Hepatocyte (in vitro differentiated cells): ENCODE data around the gene CLCN7. TPM values are rescaled to one million over a fixed set of nuclear protein-coding genes. Genes with fewer than 3 reads are reported as not detected.

Experiments
- DNase-seq: peaks from one replicate; pipeline ENCODE4 v3.0.0-alpha.2; 2016; ENCODE audit warnings: low spot score
- H2AFZ ChIP-seq: fragments of 200-600 bp; sonication (generic); 2 replicates; pipeline ENCODE4 v1.6.0; 2016; ENCODE audit warnings: antibody characterized with exemption, mild to moderate bottlenecking
- H3K27ac ChIP-seq: fragments of 200-600 bp; sonication (generic); 2 replicates; pipeline ENCODE4 v1.5.1; 2016; ENCODE audit warnings: mild to moderate bottlenecking
- H3K27me3 ChIP-seq: fragments of 200-600 bp; sonication (generic); 2 replicates; pipeline ENCODE4 v1.6.1; 2016
- H3K36me3 ChIP-seq: fragments of 200-600 bp; sonication (generic); replicated peaks from 2 replicates; pipeline ENCODE4 v1.5.1; 2016; ENCODE audit warnings: low read depth; ENCODE audit not compliant: insufficient read depth
- H3K4me1 ChIP-seq: fragments of 200-600 bp; sonication (generic); 2 replicates; pipeline ENCODE4 v1.5.1; 2016; ENCODE audit warnings: mild to moderate bottlenecking, moderate library complexity; ENCODE audit not compliant: insufficient read depth
- H3K4me2 ChIP-seq: fragments of 200-600 bp; sonication (generic); 2 replicates; pipeline ENCODE4 v1.6.0; 2016
- H3K4me3 ChIP-seq: fragments of 200-600 bp; sonication (generic); 2 replicates; pipeline ENCODE4 v1.5.1; 2016; ENCODE audit warnings: mild to moderate bottlenecking
- H3K79me2 ChIP-seq: fragments of 200-600 bp; sonication (generic); 2 replicates; pipeline ENCODE4 v1.6.0; 2017; ENCODE audit warnings: mild to moderate bottlenecking
- H3K9me2 ChIP-seq: fragments of 200-600 bp; sonication (generic); replicated peaks from 2 replicates; pipeline ENCODE4 v1.6.0; 2017; ENCODE audit warnings: mild to moderate bottlenecking; ENCODE audit not compliant: insufficient read depth
- H3K9me3 ChIP-seq: fragments of 200-600 bp; sonication (generic); 2 replicates; pipeline ENCODE4 v1.5.1; 2016; ENCODE audit warnings: low read depth, mild to moderate bottlenecking
- H4K20me1 ChIP-seq: fragments of 200-600 bp; sonication (generic); 2 replicates; pipeline ENCODE4 v1.6.0; 2016; ENCODE audit warnings: mild to moderate bottlenecking; ENCODE audit not compliant: insufficient read depth, poor library complexity, severe bottlenecking
- CTCF ChIP-seq: fragments of 200-600 bp; sonication (generic); IDR thresholded peaks from 2 replicates; pipeline ENCODE4 v1.5.1; 2016; ENCODE audit warnings: antibody characterized with exemption, mild to moderate bottlenecking; ENCODE audit not compliant: poor library complexity
- EZH2 ChIP-seq: fragments of 200-600 bp; sonication (generic); IDR thresholded peaks from 2 replicates; pipeline ENCODE4 v1.6.1; 2016; ENCODE audit warnings: antibody characterized with exemption, mild to moderate bottlenecking, borderline replicate concordance
- EZH2phosphoT487 ChIP-seq: fragments of 200-600 bp; sonication (generic); IDR thresholded peaks from one replicate; pipeline ENCODE4 v1.6.1; 2018; ENCODE audit warnings: antibody characterized with exemption, mild to moderate bottlenecking, low read depth, moderate library complexity; ENCODE audit not compliant: unreplicated experiment, severe bottlenecking
- WGBS: methylation state at CpG from one replicate; pipeline ENCODE4 v1.1.6; 2016; ENCODE audit warnings: low lambda C conversion rate; ENCODE audit errors: missing lambda C conversion rate; 5-methylcytosine and 5-hydroxymethylcytosine counted together
- polyA plus RNA-seq: library from polyadenylated mRNA; unstranded; fragments of >200 nt; fragmentation: Nextera tagmentation; extraction: Ambion mirVana; gene quantifications from 2 replicates; pipeline ENCODE4 v1.2.1, GENCODE V29; 2016
- total RNA-seq: library from RNA; depleted of rRNA; stranded (reverse); fragments of >200 nt; gene quantifications from 2 replicates; pipeline ENCODE4 v1.2.3, GENCODE V29; 2014

The CLCN7 gene
- total and polyA plus RNA-seq, 2 experiments from 2014 or later = 56.3 to 107 TPM

GRCh38 chr16:1502092-1503004 is 27.5 kb upstream of the CLCN7 start:
- no peaks in the 10 kb centered on the region for H3K27me3 ChIP-seq
- no peak overlapping the region for H3K27ac ChIP-seq
- no peaks in the 10 kb centered on the region for H3K36me3 ChIP-seq
- no peaks in the 10 kb centered on the region for H3K9me2 ChIP-seq
- 98% methylated on average over 36 of the region's 42 CpGs for WGBS
- H4K20me1 ChIP-seq = no peaks in the 10 kb centered on the region
- H2AFZ ChIP-seq = no peak overlapping the region
- H3K4me3 ChIP-seq = no peak overlapping the region
- TF ChIP-seq EZH2phosphoT487 = no peak
- TF ChIP-seq CTCF = no peak
- TF ChIP-seq EZH2 = no peak
- no peaks in the 10 kb centered on the region for H3K4me1 ChIP-seq
- no peaks in the 10 kb centered on the region for H3K79me2 ChIP-seq
- no peaks in the 10 kb centered on the region for H3K9me3 ChIP-seq
- DNase-seq = no peak
- H3K4me2 ChIP-seq = no peak overlapping the region

- DNase-seq = no peak
- Histone ChIP-seq H3K27ac (no peak overlapping the region), H3K9me3 (no peaks in the 10 kb centered on the region), H3K4me2 (no peak overlapping the region), H2AFZ (no peak overlapping the region), H3K79me2 (no peaks in the 10 kb centered on the region), H3K36me3 (no peaks in the 10 kb centered on the region), H4K20me1 (no peaks in the 10 kb centered on the region), H3K27me3 (no peaks in the 10 kb centered on the region), H3K4me3 (no peak overlapping the region), H3K4me1 (no peaks in the 10 kb centered on the region), H3K9me2 (no peaks in the 10 kb centered on the region)
- WGBS = 99% methylated on average over 23 of the region's 23 CpGs
- no peak for TF ChIP-seq EZH2phosphoT487
- TF ChIP-seq CTCF = no peak
- TF ChIP-seq EZH2 = no peak
Observed at GRCh38 chr16:1501630-1502029, 26.8 kb upstream of the CLCN7 start.

GRCh38 chr16:1500465-1501150 is 25.8 kb upstream of the CLCN7 start:
- Histone ChIP-seq H2AFZ (no peak overlapping the region), H3K4me2 (no peak overlapping the region), H3K27ac (no peak overlapping the region), H3K27me3 (no peaks in the 10 kb centered on the region), H3K9me3 (no peaks in the 10 kb centered on the region), H3K79me2 (no peaks in the 10 kb centered on the region), H3K4me1 (no peaks in the 10 kb centered on the region), H3K4me3 (no peak overlapping the region), H4K20me1 (no peaks in the 10 kb centered on the region), H3K36me3 (no peaks in the 10 kb centered on the region), H3K9me2 (no peaks in the 10 kb centered on the region)
- TF ChIP-seq EZH2phosphoT487 (no peak), EZH2 (no peak)
- no peak for DNase-seq
- 96% methylated on average over 31 of the region's 44 CpGs for WGBS
